Body of pancreas (tissue), 4 donors: Measurements from ENCODE around the gene DPY19L3. TPM values are rescaled to one million over a fixed set of nuclear protein-coding genes. Genes with fewer than 3 reads are reported as not detected.
A peak's percentile ranks its signal among the peaks of the same experiment; 100 is the strongest.

Experiments used
- ATAC-seq: fragments of 150-250 bp; one replicate; pipeline ENCODE4 v1.9.1; 2016
- DNase-seq, 4 donors: peaks; one replicate each; pipeline ENCODE4 v3.0.0-alpha.2; 2019
- H3K27ac ChIP-seq, 4 donors: fragments of 200-600 bp; sonication (generic); 1 replicate in 3 of 4; 2 replicates in 1 of 4; pipeline versions ENCODE4 v1.5.1 to v1.6.1; 2016 to 2019; ENCODE audit warnings: mild to moderate bottlenecking in 1 of 4, mixed read lengths in 1 of 4, moderate library complexity in 1 of 4
- H3K27me3 ChIP-seq, 2 donors: fragments of 200-600 bp; sonication (generic); one replicate each; pipeline ENCODE4 v1.6.0; 2016; ENCODE audit warnings: mild to moderate bottlenecking in 1 of 2
- H3K36me3 ChIP-seq, 2 donors: fragments of 200-600 bp; sonication (generic); replicated peaks in 1 of 2; 2 replicates each; pipeline ENCODE4 v1.5.1; 2016; ENCODE audit warnings: low read depth in 2 of 2; ENCODE audit not compliant: insufficient read depth in 1 of 2
- H3K4me1 ChIP-seq: fragments of 200-600 bp; sonication (generic); one replicate; pipeline ENCODE4 v1.6.0; 2016
- H3K4me3 ChIP-seq, 2 donors: fragments of 200-600 bp; sonication (generic); 1 replicate in 1 of 2; 2 replicates in 1 of 2; pipeline ENCODE4 v1.5.1; 2016 to 2019
- H3K9me3 ChIP-seq, 3 donors: fragments of 200-600 bp; sonication (generic); 1 replicate in 2 of 3; 2 replicates in 1 of 3; pipeline ENCODE4 v1.5.1; 2016
- POLR2A ChIP-seq, 3 donors: fragments of 450-650 bp; IDR thresholded peaks; one replicate each; pipeline ENCODE4 v1.6.1; 2016; ENCODE audit warnings: antibody characterized with exemption in 3 of 3, mild to moderate bottlenecking in 2 of 3
- WGBS, 2 donors: methylation state at CpG; one replicate each; pipeline ENCODE4 v1.1.5; 2017; 5-methylcytosine and 5-hydroxymethylcytosine counted together
- intact Hi-C: fragments of 100-400 bp; cut with DNase I; formaldehyde crosslinking; loops from one replicate; pipeline ENCODE4 v1.15.1; 2023
- total RNA-seq, 2 donors: library from RNA; depleted of rRNA; stranded (reverse); fragments of >200 nt; gene quantifications; one replicate each; pipeline ENCODE4 v1.1.0, GENCODE V29; 2016
- TF ChIP-seq, protein P1 (sequence below), 7 experiments: fragments of 450-650 bp in 4 of 7; fragments of 200-600 bp in 3 of 7; sonication (generic) in 3 of 7; IDR thresholded peaks; one replicate each; pipeline ENCODE4 v1.5.1; 2016 to 2019; ENCODE audit warnings: antibody characterized with exemption in 7 of 7

DPY19L3 gene
- total RNA-seq, 2 donors from 2014 or later, result 14.3 to 24.4 TPM

DNA sequence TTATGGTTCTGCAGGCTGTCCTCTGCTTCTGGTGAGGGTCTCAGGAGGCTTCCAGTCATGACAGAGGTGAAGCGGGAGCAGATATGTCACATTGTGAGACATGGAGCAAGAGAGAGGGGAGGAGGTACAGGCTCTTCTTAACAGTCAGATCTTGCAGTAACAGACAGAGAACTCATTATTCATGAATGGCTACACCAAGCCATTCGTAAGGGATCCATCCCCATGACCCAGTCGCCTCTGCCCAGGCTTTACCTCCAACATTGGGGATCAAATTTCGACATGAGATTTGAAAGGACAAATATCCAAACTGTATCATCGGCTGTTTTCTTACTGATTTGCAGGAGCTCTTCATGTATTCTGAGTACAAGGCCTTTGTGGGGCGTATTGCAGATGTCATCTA is 38.5 kb upstream of the DPY19L3 start:
- H3K4me1 ChIP-seq, result peaks cover 25% of the 10 kb centered on the region
- H3K36me3 ChIP-seq, result peaks cover 0 to 6% of the 10 kb centered on the region in 2 donors
- H3K27me3 ChIP-seq, result no peaks in the 10 kb centered on the region
- 85 to 96% methylated on average over 6 of the region's 6 CpGs for WGBS, 2 donors
- no peaks in the 10 kb centered on the region for H3K9me3 ChIP-seq
- H3K27ac ChIP-seq, result no peak overlapping the region
- DNase-seq (no peak), ATAC-seq (no peak)
- intact Hi-C loops, result no loop called here
- no peak overlapping the region for H3K4me3 ChIP-seq
- TF ChIP-seq POLR2A (IDR thresholded peaks at IDR 0.05), result no peak
- TF ChIP-seq, protein P1, sequence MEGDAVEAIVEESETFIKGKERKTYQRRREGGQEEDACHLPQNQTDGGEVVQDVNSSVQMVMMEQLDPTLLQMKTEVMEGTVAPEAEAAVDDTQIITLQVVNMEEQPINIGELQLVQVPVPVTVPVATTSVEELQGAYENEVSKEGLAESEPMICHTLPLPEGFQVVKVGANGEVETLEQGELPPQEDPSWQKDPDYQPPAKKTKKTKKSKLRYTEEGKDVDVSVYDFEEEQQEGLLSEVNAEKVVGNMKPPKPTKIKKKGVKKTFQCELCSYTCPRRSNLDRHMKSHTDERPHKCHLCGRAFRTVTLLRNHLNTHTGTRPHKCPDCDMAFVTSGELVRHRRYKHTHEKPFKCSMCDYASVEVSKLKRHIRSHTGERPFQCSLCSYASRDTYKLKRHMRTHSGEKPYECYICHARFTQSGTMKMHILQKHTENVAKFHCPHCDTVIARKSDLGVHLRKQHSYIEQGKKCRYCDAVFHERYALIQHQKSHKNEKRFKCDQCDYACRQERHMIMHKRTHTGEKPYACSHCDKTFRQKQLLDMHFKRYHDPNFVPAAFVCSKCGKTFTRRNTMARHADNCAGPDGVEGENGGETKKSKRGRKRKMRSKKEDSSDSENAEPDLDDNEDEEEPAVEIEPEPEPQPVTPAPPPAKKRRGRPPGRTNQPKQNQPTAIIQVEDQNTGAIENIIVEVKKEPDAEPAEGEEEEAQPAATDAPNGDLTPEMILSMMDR (IDR thresholded peaks at IDR 0.05), result no peak

DNA sequence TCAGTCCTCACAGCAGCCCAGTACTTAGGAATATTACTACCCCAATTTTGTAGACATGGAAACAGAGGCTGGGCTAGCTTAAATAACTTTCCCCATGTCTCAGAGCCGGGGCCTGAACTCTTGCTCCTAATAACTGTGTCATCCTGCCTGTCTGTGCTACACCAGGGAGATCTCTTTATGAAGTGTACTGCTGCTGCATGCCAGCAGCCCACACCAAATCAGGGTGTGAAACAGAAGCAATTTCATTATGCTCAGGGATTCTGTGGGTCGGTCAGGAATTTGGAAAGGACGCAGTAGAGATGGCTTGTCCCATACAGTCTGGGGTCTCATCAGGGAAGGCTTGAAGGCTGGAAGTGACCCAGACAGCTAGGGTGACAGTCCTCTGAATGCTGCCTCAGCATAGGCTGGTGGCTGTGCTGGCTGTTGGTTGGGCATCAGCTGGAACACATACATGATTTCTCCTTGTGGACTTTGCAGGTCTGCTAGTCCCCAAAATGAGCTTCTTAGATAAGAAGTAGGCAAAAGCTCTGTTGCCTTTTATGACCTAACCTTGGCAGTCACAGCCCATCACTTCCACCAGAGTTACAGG is 37.5 kb upstream of the DPY19L3 start:
- Histone ChIP-seq H3K36me3 (peaks cover 0 to 6% of the 10 kb centered on the region in 2 donors), H3K9me3 (no peaks in the 10 kb centered on the region), H3K27me3 (no peaks in the 10 kb centered on the region), H3K4me1 (peaks cover 20% of the 10 kb centered on the region), H3K27ac (no peak overlapping the region), H3K4me3 (no peak overlapping the region)
- ATAC-seq, result no peak
- TF ChIP-seq POLR2A (IDR thresholded peaks at IDR 0.05), result no peak
- TF ChIP-seq, protein P1 (IDR thresholded peaks at IDR 0.05), result no peak
- no peak for DNase-seq
- WGBS, 2 donors, result 91 to 93% methylated on average over 3 of the region's 3 CpGs
- intact Hi-C loops, result no loop called here

DNA sequence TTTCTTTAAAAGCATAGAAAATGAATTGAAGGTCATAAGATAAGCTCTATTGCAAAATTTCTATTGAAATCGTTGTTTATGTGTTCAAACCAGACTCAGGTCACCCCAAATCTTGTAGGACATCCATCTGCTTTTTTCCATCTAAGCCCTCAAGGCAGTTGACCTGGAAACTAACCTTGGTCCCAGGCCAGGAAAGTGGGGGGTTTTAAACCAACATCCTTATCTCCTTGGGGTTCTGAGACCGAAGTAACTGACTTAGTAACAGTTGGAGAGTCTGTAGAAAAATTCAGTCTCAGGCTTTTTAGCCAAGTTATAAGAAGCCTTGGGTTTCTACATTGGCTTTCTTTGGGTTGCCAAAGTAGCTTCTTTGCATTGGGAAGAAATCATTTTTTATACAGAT is 36.8 kb upstream of the DPY19L3 start:
- WGBS, 2 donors, result 29 to 34% methylated on average over 2 of the region's 2 CpGs
- no peak overlapping the region for H3K27ac ChIP-seq
- no peak for DNase-seq
- no peak for TF ChIP-seq POLR2A (IDR thresholded peaks at IDR 0.05)
- TF ChIP-seq, protein P1 (IDR thresholded peaks at IDR 0.05), result no peak
- peaks cover 0 to 6% of the 10 kb centered on the region in 2 donors for H3K36me3 ChIP-seq
- intact Hi-C loops, result no loop called here
- no peak for ATAC-seq
- H3K4me3 ChIP-seq, result no peak overlapping the region
- H3K27me3 ChIP-seq, result no peaks in the 10 kb centered on the region
- peaks cover 20% of the 10 kb centered on the region for H3K4me1 ChIP-seq
- H3K9me3 ChIP-seq, result no peaks in the 10 kb centered on the region

DNA sequence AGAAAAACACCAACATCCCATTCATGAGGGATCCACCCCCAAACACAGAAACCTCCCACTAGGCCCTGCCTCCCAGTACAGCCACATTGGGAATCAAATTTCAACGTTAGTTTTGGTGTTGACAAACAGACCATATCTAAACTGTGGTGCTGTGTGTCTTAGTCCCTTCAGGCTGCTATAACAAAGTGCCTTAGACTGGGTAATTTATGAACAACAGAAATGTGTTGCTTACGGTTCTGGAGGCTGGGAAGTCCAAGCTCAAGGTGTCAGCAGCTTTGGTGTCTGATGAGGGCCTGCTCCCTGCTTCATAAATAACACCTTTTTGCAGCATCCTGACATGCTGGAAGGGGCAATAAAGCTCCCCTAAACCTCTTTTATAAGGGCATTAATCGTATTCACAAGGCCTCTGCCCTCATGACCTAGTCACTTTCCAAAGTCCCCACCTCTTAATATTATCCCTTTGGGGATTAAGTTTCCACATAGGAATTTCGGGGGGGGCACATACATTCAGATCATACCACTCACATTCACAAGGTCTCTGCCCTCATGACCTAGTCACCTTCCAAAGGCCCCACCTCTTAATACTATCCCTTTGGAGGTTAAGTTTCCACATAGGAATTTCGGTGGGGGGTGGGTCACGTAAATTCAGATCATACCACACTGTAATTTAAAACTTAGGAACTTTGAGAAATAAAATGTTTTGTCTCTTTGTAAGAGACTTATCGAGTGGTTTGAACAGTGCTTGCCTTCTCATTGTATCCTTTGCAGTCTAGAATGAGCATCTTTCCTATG is 32.6 kb upstream of the DPY19L3 start:
- TF ChIP-seq, protein P1 (IDR thresholded peaks at IDR 0.05), result no peak
- no peak for TF ChIP-seq POLR2A (IDR thresholded peaks at IDR 0.05)
- no peaks in the 10 kb centered on the region for H3K27me3 ChIP-seq

More for the DNA sequence above, 32.6 kb upstream of the DPY19L3 start:
- ATAC-seq (no peak), DNase-seq (no peak)
- Histone ChIP-seq H3K27ac (peak overlapping the region; percentile 43 to 78 (median 64)), H3K4me1 (peaks cover 22% of the 10 kb centered on the region), H3K9me3 (no peaks in the 10 kb centered on the region), H3K4me3 (no peak overlapping the region), H3K36me3 (no peaks in the 10 kb centered on the region)
- WGBS, 2 donors, result 79 to 87% methylated on average over 7 of the region's 7 CpGs
- intact Hi-C loops, result no loop called here
